Breast epithelium (tissue), 4 donors: ENCODE results near the gene ZBTB45. TPM values are rescaled to one million over a fixed set of nuclear protein-coding genes. Genes with fewer than 3 reads are reported as not detected.

ENCODE experiments used
- DNase-seq, 2 donors: peaks; one replicate each; pipeline ENCODE4 v3.0.0-alpha.2; 2019; ENCODE audit warnings: low spot score in 2 of 2
- H3K27ac ChIP-seq, 2 donors: fragments of 200-600 bp; sonication (generic) in 1 of 2; one replicate each; pipeline ENCODE4 v1.5.1; 2016 to 2019; ENCODE audit warnings: mild to moderate bottlenecking in 1 of 2
- H3K27me3 ChIP-seq, 2 donors: fragments of 200-600 bp; sonication (generic) in 1 of 2; one replicate each; pipeline versions ENCODE4 v1.5.1 to v1.6.0; 2017 to 2019; ENCODE audit warnings: control low read depth in 1 of 2, mild to moderate bottlenecking in 1 of 2
- H3K36me3 ChIP-seq: fragments of 200-600 bp; one replicate; pipeline ENCODE4 v1.5.1; 2019
- H3K4me1 ChIP-seq, 2 donors: fragments of 200-600 bp; sonication (generic); one replicate each; pipeline ENCODE4 v1.5.1; 2016 to 2019; ENCODE audit warnings: control low read depth in 1 of 2
- H3K4me3 ChIP-seq, 3 donors: fragments of 200-600 bp; sonication (generic); 1 replicate in 2 of 3; 2 replicates in 1 of 3; pipeline ENCODE4 v1.5.1; 2016 to 2019; ENCODE audit warnings: mild to moderate bottlenecking in 3 of 3, moderate library complexity in 2 of 3
- H3K9me3 ChIP-seq, 2 donors: fragments of 200-600 bp; sonication (generic) in 1 of 2; one replicate each; pipeline ENCODE4 v1.5.1; 2016 to 2019; ENCODE audit warnings: control low read depth in 1 of 2
- CTCF ChIP-seq, 3 donors: fragments of 450-650 bp; IDR thresholded peaks; one replicate each; pipeline ENCODE4 v1.5.1; 2016 to 2017; ENCODE audit warnings: antibody characterized with exemption in 3 of 3, mild to moderate bottlenecking in 3 of 3, moderate library complexity in 3 of 3
- POLR2A ChIP-seq: fragments of 450-650 bp; IDR thresholded peaks from one replicate; pipeline ENCODE4 v1.6.1; 2016; ENCODE audit warnings: antibody characterized with exemption, mild to moderate bottlenecking, moderate library complexity
- POLR2AphosphoS5 ChIP-seq, 3 donors: sonication (generic); formaldehyde crosslinking; IDR thresholded peaks; one replicate each; pipeline ENCODE4 v1.6.1; 2017; ENCODE audit warnings: antibody characterized with exemption in 3 of 3
- intact Hi-C: fragments of 100-400 bp; cut with DNase I; formaldehyde crosslinking; loops from one replicate; pipeline ENCODE4 v1.15.1; 2023; ENCODE audit warnings: low total_unique reads
- total RNA-seq, 3 donors: library from RNA; depleted of rRNA; stranded (reverse); fragments of >200 nt; gene quantifications; one replicate each; pipeline ENCODE4 v1.1.0, GENCODE V29; 2016

The ZBTB45 gene
- total RNA-seq, 3 donors from 2014 or later, result 8.2 to 9.2 (median 8.6) TPM

GRCh38 chr19:58560007-58560887 is 40.6 kb upstream of the ZBTB45 start:
- H3K9me3 ChIP-seq, result no peaks in the 10 kb centered on the region
- intact Hi-C loops, result no loop called here
- H3K27ac ChIP-seq, result peak overlapping the region; percentile 99 to 100
- no peak for DNase-seq
- H3K36me3 ChIP-seq, result no peaks in the 10 kb centered on the region
- H3K27me3 ChIP-seq, result no peaks in the 10 kb centered on the region
- H3K4me1 ChIP-seq, result peaks cover 20 to 29% of the 10 kb centered on the region in 2 donors
- TF ChIP-seq POLR2AphosphoS5 (IDR thresholded peaks at IDR 0.05), result no peak
- no peak for TF ChIP-seq CTCF (IDR thresholded peaks at IDR 0.05)
- TF ChIP-seq POLR2A, result no peak
- peak overlapping the region in 2 of 3 donors; percentile 88 to 90 for H3K4me3 ChIP-seq

DNA sequence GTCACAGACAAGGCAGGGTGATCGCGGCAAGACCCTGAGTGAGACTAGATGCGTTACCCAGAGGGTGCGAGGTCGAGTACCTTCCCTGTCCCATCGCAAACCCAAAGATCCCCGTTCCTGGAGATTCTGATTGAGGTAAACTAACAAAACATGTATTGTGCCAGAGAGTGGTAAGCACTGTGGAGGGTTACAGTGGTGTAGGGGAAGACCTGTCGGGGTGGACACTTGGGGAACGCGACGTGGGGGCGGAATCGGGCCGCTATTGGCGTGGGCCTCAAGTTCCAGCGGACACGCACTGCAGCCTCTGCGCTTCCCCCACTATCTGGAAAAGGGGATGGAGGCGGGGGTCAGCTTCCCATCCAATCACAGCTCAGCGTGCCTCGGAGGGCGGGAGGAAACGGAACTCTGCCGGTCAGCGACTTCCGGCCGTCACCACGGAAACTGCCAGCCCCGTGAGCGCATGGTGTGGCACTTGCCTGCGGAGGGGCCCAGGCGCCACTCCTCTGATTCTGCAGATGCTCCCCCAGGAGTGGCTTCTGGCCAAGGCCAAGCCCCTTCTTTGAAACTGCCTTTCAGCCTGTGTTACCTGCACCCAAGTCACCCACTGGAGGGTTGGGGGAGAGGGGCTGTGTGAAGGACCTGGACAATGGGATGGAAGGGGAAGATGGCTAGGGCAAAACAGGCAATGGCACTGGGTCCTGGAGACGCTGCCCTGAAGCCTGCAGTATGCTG is 39.8 kb upstream of the ZBTB45 start:
- TF ChIP-seq CTCF (IDR thresholded peaks at IDR 0.05) (no peak), POLR2A (peak; percentile 82), POLR2AphosphoS5 (IDR thresholded peaks at IDR 0.05) (peak; percentile 83 to 92 (median 86))
- Histone ChIP-seq H3K27me3 (no peaks in the 10 kb centered on the region), H3K4me3 (peak overlapping the region; percentile 83 to 90 (median 88)), H3K4me1 (peaks cover 20 to 29% of the 10 kb centered on the region in 2 donors), H3K9me3 (no peaks in the 10 kb centered on the region), H3K27ac (peak overlapping the region; percentile 99 to 100), H3K36me3 (no peaks in the 10 kb centered on the region)
- DNase-seq, result peak; percentile 87 to 92
- intact Hi-C loops, result no loop called here

DNA sequence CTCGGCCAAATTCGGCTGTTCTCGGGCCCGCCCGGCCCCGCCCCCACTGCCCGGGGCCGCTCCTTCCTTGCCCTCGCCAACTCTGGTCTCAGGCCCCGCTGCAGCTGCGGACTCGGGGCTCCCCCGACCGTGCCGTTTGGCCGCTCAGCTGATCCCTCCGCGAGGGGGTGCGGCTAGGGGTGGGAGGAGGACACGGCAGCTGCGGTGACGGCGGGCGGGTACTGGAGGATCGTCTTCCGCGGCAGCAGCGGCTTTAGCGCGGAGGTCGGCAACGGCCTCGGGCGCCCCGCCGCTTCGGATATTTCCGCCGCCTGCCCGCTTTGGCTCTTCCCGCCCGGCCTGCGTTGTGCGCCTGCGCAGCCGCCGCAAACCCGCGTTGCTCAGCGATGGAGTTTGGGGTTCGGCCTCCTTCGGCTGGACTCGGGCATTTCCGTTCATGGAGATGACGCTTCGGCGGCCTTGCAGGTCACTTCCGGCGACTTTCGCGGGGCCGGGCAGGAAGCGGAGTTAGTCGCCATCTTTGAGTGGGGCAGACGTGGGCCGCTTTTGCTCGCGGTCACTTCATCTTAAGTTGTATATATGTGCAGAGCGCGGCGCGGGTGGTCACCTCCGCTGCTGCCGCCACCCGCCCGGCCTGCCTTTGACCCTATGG is 39.1 kb upstream of the ZBTB45 start:
- H3K4me1 ChIP-seq, result peaks cover 25 to 33% of the 10 kb centered on the region in 2 donors
- intact Hi-C loops, result no loop called here
- DNase-seq, result peak; percentile 99 to 100

GRCh38 chr19:58558066-58558622 is 38.5 kb upstream of the ZBTB45 start, which contains the start of gene UBE2M:
Gene UBE2M (minus strand): TSS chr19:58558611. CDS start chr19:58558381, 230 bp downstream.
- Histone ChIP-seq H3K9me3 (no peaks in the 10 kb centered on the region), H3K27me3 (no peaks in the 10 kb centered on the region)

More for the DNA sequence above, 39.1 kb upstream of the ZBTB45 start:
- TF ChIP-seq POLR2AphosphoS5 (IDR thresholded peaks at IDR 0.05) (peak; percentile 54 to 71 (median 70)), POLR2A (no peak)
- Histone ChIP-seq H3K4me3 (peak overlapping the region; percentile 83 to 90 (median 88)), H3K36me3 (no peaks in the 10 kb centered on the region), H3K27me3 (no peaks in the 10 kb centered on the region), H3K9me3 (no peaks in the 10 kb centered on the region), H3K27ac (peak overlapping the region; percentile 99 to 100)

More at GRCh38 chr19:58558066-58558622, 38.5 kb upstream of the ZBTB45 start, which contains the start of gene UBE2M:
- Histone ChIP-seq H3K27ac (peak within 1 kb of the TSS; percentile 99 to 100), H3K4me3 (peak within 1 kb of the TSS; percentile 83 to 90 (median 88)), H3K36me3 (no peaks in the 10 kb centered on the region), H3K4me1 (peaks cover 22 to 32% of the 10 kb centered on the region in 2 donors)
- no peak for DNase-seq
- intact Hi-C loops, result no loop called here
- TF ChIP-seq CTCF (IDR thresholded peaks at IDR 0.05) (peak in 1 of 3 donors; percentile 10), POLR2A (no peak)
